Upper lobe of right lung (tissue), 1 donor: ENCODE results near the gene TWIST2. TPM values are rescaled to one million over a fixed set of nuclear protein-coding genes. Genes with fewer than 3 reads are reported as not detected.

Experiments
- ATAC-seq: fragments of 200-7000 bp; cut with Tn5 transposase; one replicate; pipeline ENCODE4 v1.9.1; 2020; ENCODE audit warnings: mild to moderate bottlenecking, moderate library complexity
- DNase-seq: peaks from one replicate; pipeline ENCODE4 v3.0.0-alpha.2; 2020
- H3K27ac ChIP-seq: fragments of 200-600 bp; one replicate; pipeline ENCODE4 v1.8.0; 2022
- H3K27me3 ChIP-seq: fragments of 200-600 bp; one replicate; pipeline ENCODE4 v1.8.0; 2022; ENCODE audit warnings: mild to moderate bottlenecking
- H3K36me3 ChIP-seq: fragments of 200-600 bp; one replicate; pipeline ENCODE4 v1.8.0; 2022
- H3K4me1 ChIP-seq: fragments of 200-600 bp; one replicate; pipeline ENCODE4 v1.8.0; 2022
- H3K4me3 ChIP-seq: fragments of 200-600 bp; one replicate; pipeline ENCODE4 v1.8.0; 2022; ENCODE audit warnings: mild to moderate bottlenecking
- H3K9me3 ChIP-seq: fragments of 200-600 bp; one replicate; pipeline ENCODE4 v1.8.0; 2022
- CTCF ChIP-seq: fragments of 200-600 bp; IDR thresholded peaks from one replicate; pipeline ENCODE4 v1.8.0; 2022; ENCODE audit warnings: antibody characterized with exemption
- intact Hi-C: fragments of 100-400 bp; cut with DNase I; formaldehyde crosslinking; loops from one replicate; pipeline ENCODE4 v1.11.0; 2022
- total RNA-seq: library from RNA; stranded (reverse); fragmentation: NEBNext Ultra II Directional; extraction: Animal tissue kit (Norgen Biotek cat#: 25700); gene quantifications from one replicate; pipeline ENCODE4 v1.2.1, GENCODE V29; 2021
- donor health status: DM: no; HTN: yes; CAD: no; lungs with severe emphysema.

The TWIST2 gene
- total RNA-seq, 1 donor from 2014 or later: 12.2 TPM

GRCh38 chr2:238853218-238853617, 5.3 kb downstream of the TWIST2 start:
- Histone ChIP-seq H3K27me3 (peaks cover 27% of the 10 kb centered on the region), H3K27ac (no peak overlapping the region), H3K4me3 (no peak overlapping the region), H3K4me1 (no peaks in the 10 kb centered on the region), H3K36me3 (no peaks in the 10 kb centered on the region), H3K9me3 (no peaks in the 10 kb centered on the region)
- intact Hi-C loops: no loop called here
- TF ChIP-seq CTCF: no peak
- no peak for DNase-seq
- no peak for ATAC-seq

- ATAC-seq: no peak
- no peak for DNase-seq
- H3K27me3 ChIP-seq: peaks cover 22% of the 10 kb centered on the region
- H3K9me3 ChIP-seq: no peaks in the 10 kb centered on the region
- H3K4me1 ChIP-seq: no peaks in the 10 kb centered on the region
- H3K27ac ChIP-seq: no peak overlapping the region
- no peaks in the 10 kb centered on the region for H3K36me3 ChIP-seq
- intact Hi-C loops: no loop called here
- no peak for TF ChIP-seq CTCF
- H3K4me3 ChIP-seq: no peak overlapping the region
Measured at GRCh38 chr2:238853721-238854120, 5.8 kb downstream of the TWIST2 start.

- Histone ChIP-seq H3K36me3 (no peaks in the 10 kb centered on the region), H3K27ac (no peak overlapping the region), H3K4me3 (no peak overlapping the region), H3K27me3 (peaks cover 17% of the 10 kb centered on the region), H3K4me1 (no peaks in the 10 kb centered on the region), H3K9me3 (no peaks in the 10 kb centered on the region)
- DNase-seq (no peak), ATAC-seq (no peak)
- TF ChIP-seq CTCF: no peak
- intact Hi-C loops: no loop called here
Measured at GRCh38 chr2:238854246-238854645, 6.4 kb downstream of the TWIST2 start.

- H3K4me3 ChIP-seq: no peak overlapping the region
- H3K4me1 ChIP-seq: no peaks in the 10 kb centered on the region
- ATAC-seq (no peak), DNase-seq (no peak)
- intact Hi-C loops: no loop called here
- no peak for TF ChIP-seq CTCF
- no peak overlapping the region for H3K27ac ChIP-seq
- H3K9me3 ChIP-seq: no peaks in the 10 kb centered on the region
- H3K27me3 ChIP-seq: peaks cover 12% of the 10 kb centered on the region
- H3K36me3 ChIP-seq: no peaks in the 10 kb centered on the region
Measured at GRCh38 chr2:238854699-238855229, 6.9 kb downstream of the TWIST2 start.

GRCh38 chr2:238855299-238855698, 7.4 kb downstream of the TWIST2 start:
- TF ChIP-seq CTCF: no peak
- Histone ChIP-seq H3K4me3 (no peak overlapping the region), H3K27ac (no peak overlapping the region), H3K36me3 (no peaks in the 10 kb centered on the region), H3K9me3 (no peaks in the 10 kb centered on the region), H3K4me1 (no peaks in the 10 kb centered on the region), H3K27me3 (peaks cover 11% of the 10 kb centered on the region)
- intact Hi-C loops: no loop called here
- ATAC-seq (no peak), DNase-seq (no peak)
